ENCODE data around the gene CCDC146. TPM values are rescaled to one million over a fixed set of nuclear protein-coding genes. Genes with fewer than 3 reads are reported as not detected.

The CCDC146 gene
- total RNA-seq, 1 experiment from 2014 or later = 4.7 TPM

DNA sequence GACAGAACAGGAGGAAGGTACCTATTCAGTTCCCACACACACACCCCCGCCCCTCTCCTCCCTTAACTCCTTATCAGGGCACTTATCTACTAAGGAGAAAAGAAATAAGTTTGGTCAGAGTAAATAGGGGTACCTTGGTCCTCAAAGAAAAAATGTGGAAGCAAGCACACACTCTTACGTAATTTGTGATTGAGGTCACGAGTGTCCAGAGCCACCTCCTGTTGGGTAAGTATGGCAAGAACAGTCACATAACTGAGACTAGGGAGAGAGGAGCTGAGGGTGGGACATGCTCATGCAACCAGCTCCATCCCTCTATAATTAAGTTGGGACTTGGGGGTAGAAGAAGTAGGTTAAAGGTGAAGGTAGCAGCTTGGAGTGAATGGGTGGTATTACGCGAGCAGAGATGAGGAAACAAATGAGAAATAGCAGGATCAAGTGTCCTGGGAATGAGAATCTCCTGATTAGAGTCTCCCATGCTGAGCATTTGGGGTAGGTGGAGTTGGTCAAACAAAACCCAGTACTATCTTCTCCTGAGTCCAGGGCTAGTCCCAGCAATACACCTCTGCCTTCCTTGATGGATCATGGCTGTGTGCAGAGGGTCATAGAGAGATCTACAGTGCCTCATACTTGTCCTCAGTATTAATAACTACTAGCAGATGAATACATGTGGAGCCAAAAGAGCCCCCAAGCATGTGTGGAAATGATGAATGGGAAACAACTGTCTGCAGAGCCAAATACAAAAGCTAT is 216.6 kb downstream of the CCDC146 start:
- Histone ChIP-seq H3K27ac (ENCODE audit: low read length) (no peak overlapping the region), H3K4me3 (ENCODE audit: low read length) (no peak overlapping the region), H2AFZ (ENCODE audit: low read length) (no peak overlapping the region), H3K27me3 (ENCODE audit: low read length) (no peaks in the 10 kb centered on the region), H3F3A (ENCODE audit: low read length, unreplicated experiment) (no peaks in the 10 kb centered on the region), H3K36me3 (ENCODE audit: low read depth, low read length) (no peaks in the 10 kb centered on the region), H3K9me3 (ENCODE audit: low read length) (no peaks in the 10 kb centered on the region), H3K9ac (ENCODE audit: low read length) (no peak overlapping the region), H4K20me1 (ENCODE audit: low read length) (no peaks in the 10 kb centered on the region), H3K9me2 (replicated peaks; ENCODE audit: low read length) (no peaks in the 10 kb centered on the region), H3K79me2 (ENCODE audit: low read length) (no peaks in the 10 kb centered on the region), H3K4me2 (ENCODE audit: low read length) (no peak overlapping the region), H3K4me1 (ENCODE audit: insufficient read depth, low read length) (peaks cover 5% of the 10 kb centered on the region; the same call in 1 of the 2 replicates)
- BruUV-seq (replicated peaks) = no TSS peak
- ChIA-PET CTCF (no interaction called here), POLR2A (ENCODE audit: unreplicated experiment) (no interaction called here)
- ATAC-seq (no peak), DNase-seq (no peak)
- intact Hi-C loops (cut with micrococcal nuclease) = no loop called here
- TF ChIP-seq EZH2 (IDR thresholded peaks at IDR 0.05; ENCODE audit: low read length, unreplicated experiment) (no peak), EZH2phosphoT487 (IDR thresholded peaks at IDR 0.05; ENCODE audit: borderline replicate concordance, low read length) (no peak)
- TF ChIP-seq, protein P1, sequence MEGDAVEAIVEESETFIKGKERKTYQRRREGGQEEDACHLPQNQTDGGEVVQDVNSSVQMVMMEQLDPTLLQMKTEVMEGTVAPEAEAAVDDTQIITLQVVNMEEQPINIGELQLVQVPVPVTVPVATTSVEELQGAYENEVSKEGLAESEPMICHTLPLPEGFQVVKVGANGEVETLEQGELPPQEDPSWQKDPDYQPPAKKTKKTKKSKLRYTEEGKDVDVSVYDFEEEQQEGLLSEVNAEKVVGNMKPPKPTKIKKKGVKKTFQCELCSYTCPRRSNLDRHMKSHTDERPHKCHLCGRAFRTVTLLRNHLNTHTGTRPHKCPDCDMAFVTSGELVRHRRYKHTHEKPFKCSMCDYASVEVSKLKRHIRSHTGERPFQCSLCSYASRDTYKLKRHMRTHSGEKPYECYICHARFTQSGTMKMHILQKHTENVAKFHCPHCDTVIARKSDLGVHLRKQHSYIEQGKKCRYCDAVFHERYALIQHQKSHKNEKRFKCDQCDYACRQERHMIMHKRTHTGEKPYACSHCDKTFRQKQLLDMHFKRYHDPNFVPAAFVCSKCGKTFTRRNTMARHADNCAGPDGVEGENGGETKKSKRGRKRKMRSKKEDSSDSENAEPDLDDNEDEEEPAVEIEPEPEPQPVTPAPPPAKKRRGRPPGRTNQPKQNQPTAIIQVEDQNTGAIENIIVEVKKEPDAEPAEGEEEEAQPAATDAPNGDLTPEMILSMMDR (conservative IDR thresholded peaks at IDR 0.05; ENCODE audit: low read depth, low read length) = no peak

DNA sequence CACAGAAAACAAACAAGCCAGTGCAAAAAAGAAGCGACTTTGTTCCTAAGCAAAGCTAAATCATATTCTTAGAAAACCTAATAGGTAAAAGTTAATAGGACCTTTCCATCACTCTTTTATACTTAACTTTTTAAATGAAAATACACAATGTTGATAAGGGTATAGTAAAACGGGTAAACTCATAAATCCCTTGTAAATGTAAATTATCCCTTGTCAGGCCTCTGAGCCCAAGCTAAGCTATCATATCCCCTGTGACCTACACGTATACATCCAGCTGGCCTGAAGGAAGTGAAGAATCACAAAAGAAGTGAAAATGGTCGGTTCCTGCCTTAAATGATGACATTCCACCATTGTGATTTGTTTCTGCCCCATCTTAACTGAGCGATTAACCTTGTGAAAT is 217.3 kb downstream of the CCDC146 start:
- H3K4me3 ChIP-seq (ENCODE audit: low read length) = no peak overlapping the region
- no peaks in the 10 kb centered on the region for H3F3A ChIP-seq (ENCODE audit: low read length, unreplicated experiment)
- TF ChIP-seq EZH2phosphoT487 (IDR thresholded peaks at IDR 0.05; ENCODE audit: borderline replicate concordance, low read length) = no peak
- TF ChIP-seq, protein P1 (conservative IDR thresholded peaks at IDR 0.05; ENCODE audit: low read depth, low read length) = no peak
- no peak for TF ChIP-seq EZH2 (IDR thresholded peaks at IDR 0.05; ENCODE audit: low read length, unreplicated experiment)
- DNase-seq = no peak
- H3K4me2 ChIP-seq (ENCODE audit: low read length) = no peak overlapping the region
- no peaks in the 10 kb centered on the region for H3K9me3 ChIP-seq (ENCODE audit: low read length)
- intact Hi-C loops (cut with micrococcal nuclease) = no loop called here
- ChIA-PET POLR2A (ENCODE audit: unreplicated experiment) (no interaction called here), CTCF (no interaction called here)
- no peak overlapping the region for H2AFZ ChIP-seq (ENCODE audit: low read length)
- no peaks in the 10 kb centered on the region for H3K27me3 ChIP-seq (ENCODE audit: low read length)
- no peaks in the 10 kb centered on the region for H3K79me2 ChIP-seq (ENCODE audit: low read length)
- no TSS peak for BruUV-seq (replicated peaks)
- H4K20me1 ChIP-seq (ENCODE audit: low read length) = no peaks in the 10 kb centered on the region
- no peak overlapping the region for H3K9ac ChIP-seq (ENCODE audit: low read length)
- no peak overlapping the region for H3K27ac ChIP-seq (ENCODE audit: low read length)
- ATAC-seq = no peak
- no peaks in the 10 kb centered on the region for H3K36me3 ChIP-seq (ENCODE audit: low read depth, low read length)
- peaks cover 5% of the 10 kb centered on the region; the same call in 1 of the 2 replicates for H3K4me1 ChIP-seq (ENCODE audit: insufficient read depth, low read length)
- no peaks in the 10 kb centered on the region for H3K9me2 ChIP-seq (replicated peaks; ENCODE audit: low read length)

Other genes starting within 250 kb of the CCDC146 start
- not detected in 2 replicates for gene SPDYE17, start 90.3 kb upstream of the CCDC146 start, total RNA-seq (2014; rRNA removed)
- 1.1 TPM in 1 of 2 replicates, not detected in the other for gene SPDYE18, start 60.1 kb upstream of the CCDC146 start, total RNA-seq (2014; rRNA removed)
- not detected in 2 replicates for gene FGL2, start 77.2 kb downstream of the CCDC146 start, total RNA-seq (2014; rRNA removed)